ENCODE measurements around the gene ERC2.

The ERC2 gene

GRCh38 chr3:55579496-55579895 lies 888.8 kb downstream of the ERC2 start:
- H3K36me3 ChIP-seq (ENCODE audit: control insufficient read depth in 2 of 2, insufficient read depth in 1 of 2, low read length in 2 of 2) = no peaks in the 10 kb centered on the region
- H3K4me1 ChIP-seq (ENCODE audit: control insufficient read depth, insufficient read depth, low read length) = no peaks in the 10 kb centered on the region
- no peak overlapping the region for H3K27ac ChIP-seq (ENCODE audit: extremely low read depth, low read depth, low read length)
- no peak overlapping the region for H3K4me3 ChIP-seq (ENCODE audit: low read depth, low read length)
- CTCF ChIA-PET = no interaction called here
- H3K9me3 ChIP-seq (ENCODE audit: control insufficient read depth, insufficient read depth, low read depth, low read length) = no peaks in the 10 kb centered on the region
- POLR2A ChIA-PET = no interaction called here
- no peak for TF ChIP-seq ZNF10 (tag by site-specific recombination; IDR thresholded peaks at IDR 0.05)
- TF ChIP-seq ZNF404 (tag by site-specific recombination; IDR thresholded peaks at IDR 0.05) = no peak
- no peak for TF ChIP-seq ZIC2 (tag by site-specific recombination; IDR thresholded peaks at IDR 0.05)
- TF ChIP-seq MEIS1 (CRISPR knock-in tag; IDR thresholded peaks at IDR 0.05; ENCODE audit: borderline replicate concordance) = no peak
- TF ChIP-seq ZNF248 (tag by site-specific recombination; IDR thresholded peaks at IDR 0.05) = no peak
- no peak for TF ChIP-seq ZNF785 (tag by site-specific recombination; IDR thresholded peaks at IDR 0.05)
- no peak for TF ChIP-seq BCL11A (tag by site-specific recombination; IDR thresholded peaks at IDR 0.05; ENCODE audit: low read depth)
- no peak for TF ChIP-seq ZNF274 (IDR thresholded peaks at IDR 0.05; ENCODE audit: low read length)
- TF ChIP-seq ZNF274 (tag by site-specific recombination; IDR thresholded peaks at IDR 0.05; ENCODE audit: borderline replicate concordance) = no peak
- TF ChIP-seq ZNF747 (tag by site-specific recombination; IDR thresholded peaks at IDR 0.05) = no peak
- no peak for TF ChIP-seq ZNF596 (tag by site-specific recombination; IDR thresholded peaks at IDR 0.05)
- TF ChIP-seq ZNF184 (tag by site-specific recombination; IDR thresholded peaks at IDR 0.05) = no peak
- no peak for TF ChIP-seq ZNF354C (tag by site-specific recombination; IDR thresholded peaks at IDR 0.05; ENCODE audit: borderline replicate concordance, low read depth)
- no peak for TF ChIP-seq ZNF664 (tag by site-specific recombination; IDR thresholded peaks at IDR 0.05)
- no peak for TF ChIP-seq GFI1B (tag by site-specific recombination; IDR thresholded peaks at IDR 0.05)

GRCh38 chr3:55576621-55577388 lies 891.5 kb downstream of the ERC2 start:
- CTCF ChIA-PET = no interaction called here
- TF ChIP-seq PATZ1 (tag by site-specific recombination; IDR thresholded peaks at IDR 0.05) (no peak), ZNF585B (tag by site-specific recombination; IDR thresholded peaks at IDR 0.05) (no peak), AEBP2 (tag by site-specific recombination; IDR thresholded peaks at IDR 0.05; ENCODE audit: borderline replicate concordance) (no peak), BCL11A (tag by site-specific recombination; IDR thresholded peaks at IDR 0.05; ENCODE audit: low read depth) (no peak), ZNF433 (tag by site-specific recombination; IDR thresholded peaks at IDR 0.05; ENCODE audit: low read depth) (no peak), ZNF10 (tag by site-specific recombination; IDR thresholded peaks at IDR 0.05) (no peak), ZNF658 (tag by site-specific recombination; IDR thresholded peaks at IDR 0.05) (no peak), ZSCAN30 (tag by site-specific recombination; IDR thresholded peaks at IDR 0.05) (no peak), SP3 (tag by site-specific recombination; IDR thresholded peaks at IDR 0.05) (no peak), YY2 (tag by site-specific recombination; IDR thresholded peaks at IDR 0.05) (no peak), GLI4 (tag by site-specific recombination; IDR thresholded peaks at IDR 0.05) (no peak), ZNF677 (tag by site-specific recombination; IDR thresholded peaks at IDR 0.05) (no peak), ZNF221 (tag by site-specific recombination; IDR thresholded peaks at IDR 0.05; ENCODE audit: borderline replicate concordance) (no peak), WT1 (tag by site-specific recombination; IDR thresholded peaks at IDR 0.05) (no peak), ZNF354C (tag by site-specific recombination; IDR thresholded peaks at IDR 0.05; ENCODE audit: borderline replicate concordance, low read depth) (no peak)
- TF ChIP-seq, protein P1, sequence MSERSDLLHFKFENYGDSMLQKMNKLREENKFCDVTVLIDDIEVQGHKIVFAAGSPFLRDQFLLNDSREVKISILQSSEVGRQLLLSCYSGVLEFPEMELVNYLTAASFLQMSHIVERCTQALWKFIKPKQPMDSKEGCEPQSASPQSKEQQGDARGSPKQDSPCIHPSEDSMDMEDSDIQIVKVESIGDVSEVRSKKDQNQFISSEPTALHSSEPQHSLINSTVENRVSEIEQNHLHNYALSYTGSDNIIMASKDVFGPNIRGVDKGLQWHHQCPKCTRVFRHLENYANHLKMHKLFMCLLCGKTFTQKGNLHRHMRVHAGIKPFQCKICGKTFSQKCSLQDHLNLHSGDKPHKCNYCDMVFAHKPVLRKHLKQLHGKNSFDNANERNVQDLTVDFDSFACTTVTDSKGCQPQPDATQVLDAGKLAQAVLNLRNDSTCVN (tag by site-specific recombination; optimal IDR thresholded peaks at IDR 0.05) = no peak
- TF ChIP-seq, protein P2, sequence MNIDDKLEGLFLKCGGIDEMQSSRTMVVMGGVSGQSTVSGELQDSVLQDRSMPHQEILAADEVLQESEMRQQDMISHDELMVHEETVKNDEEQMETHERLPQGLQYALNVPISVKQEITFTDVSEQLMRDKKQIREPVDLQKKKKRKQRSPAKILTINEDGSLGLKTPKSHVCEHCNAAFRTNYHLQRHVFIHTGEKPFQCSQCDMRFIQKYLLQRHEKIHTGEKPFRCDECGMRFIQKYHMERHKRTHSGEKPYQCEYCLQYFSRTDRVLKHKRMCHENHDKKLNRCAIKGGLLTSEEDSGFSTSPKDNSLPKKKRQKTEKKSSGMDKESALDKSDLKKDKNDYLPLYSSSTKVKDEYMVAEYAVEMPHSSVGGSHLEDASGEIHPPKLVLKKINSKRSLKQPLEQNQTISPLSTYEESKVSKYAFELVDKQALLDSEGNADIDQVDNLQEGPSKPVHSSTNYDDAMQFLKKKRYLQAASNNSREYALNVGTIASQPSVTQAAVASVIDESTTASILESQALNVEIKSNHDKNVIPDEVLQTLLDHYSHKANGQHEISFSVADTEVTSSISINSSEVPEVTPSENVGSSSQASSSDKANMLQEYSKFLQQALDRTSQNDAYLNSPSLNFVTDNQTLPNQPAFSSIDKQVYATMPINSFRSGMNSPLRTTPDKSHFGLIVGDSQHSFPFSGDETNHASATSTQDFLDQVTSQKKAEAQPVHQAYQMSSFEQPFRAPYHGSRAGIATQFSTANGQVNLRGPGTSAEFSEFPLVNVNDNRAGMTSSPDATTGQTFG (tag by site-specific recombination; IDR thresholded peaks at IDR 0.05; ENCODE audit: borderline replicate concordance) = no peak
- POLR2A ChIA-PET = no interaction called here

More at GRCh38 chr3:55576621-55577388, 891.5 kb downstream of the ERC2 start:
- Histone ChIP-seq H3K4me3 (ENCODE audit: low read depth, low read length) (no peak overlapping the region), H3K36me3 (ENCODE audit: control insufficient read depth in 2 of 2, insufficient read depth in 1 of 2, low read length in 2 of 2) (no peaks in the 10 kb centered on the region), H3K9me3 (ENCODE audit: control insufficient read depth, insufficient read depth, low read depth, low read length) (no peaks in the 10 kb centered on the region), H3K4me1 (ENCODE audit: control insufficient read depth, insufficient read depth, low read length) (no peaks in the 10 kb centered on the region), H3K27ac (ENCODE audit: extremely low read depth, low read depth, low read length) (no peak overlapping the region)

Measured in HEK293 (cell line).